IPS-18a (cell line): ENCODE results near the gene HGD.
A peak's percentile ranks its signal among the peaks of the same experiment; 100 is the strongest.
"Not testable (repeated sequence)": the region's sequence is repeated elsewhere in the genome, so short reads cannot be mapped to it uniquely, and the experiment has no call there.

Experiments used
- H3K27ac ChIP-seq: one replicate; pipeline ENCODE4 v1.5.1; 2013; ENCODE audit warnings: low read length
- H3K27me3 ChIP-seq: one replicate; pipeline ENCODE4 v1.6.1; 2013; ENCODE audit warnings: mild to moderate bottlenecking, low read length; ENCODE audit not compliant: control insufficient read depth, insufficient read depth
- H3K36me3 ChIP-seq: one replicate; pipeline ENCODE4 v1.6.1; 2013; ENCODE audit warnings: low read depth, low read length; ENCODE audit not compliant: control insufficient read depth
- H3K4me1 ChIP-seq: one replicate; pipeline ENCODE4 v1.6.1; 2013; ENCODE audit warnings: low read depth, low read length; ENCODE audit not compliant: control insufficient read depth
- H3K4me3 ChIP-seq: one replicate; pipeline ENCODE4 v1.5.1; 2013; ENCODE audit warnings: low read length
- H3K9ac ChIP-seq: one replicate; pipeline ENCODE4 v1.6.1; 2013; ENCODE audit warnings: mild to moderate bottlenecking, low read length, moderate library complexity
- H3K9me3 ChIP-seq: one replicate; pipeline ENCODE4 v1.6.1; 2013; ENCODE audit warnings: low read depth, low read length; ENCODE audit not compliant: control insufficient read depth

The HGD gene, protein sequence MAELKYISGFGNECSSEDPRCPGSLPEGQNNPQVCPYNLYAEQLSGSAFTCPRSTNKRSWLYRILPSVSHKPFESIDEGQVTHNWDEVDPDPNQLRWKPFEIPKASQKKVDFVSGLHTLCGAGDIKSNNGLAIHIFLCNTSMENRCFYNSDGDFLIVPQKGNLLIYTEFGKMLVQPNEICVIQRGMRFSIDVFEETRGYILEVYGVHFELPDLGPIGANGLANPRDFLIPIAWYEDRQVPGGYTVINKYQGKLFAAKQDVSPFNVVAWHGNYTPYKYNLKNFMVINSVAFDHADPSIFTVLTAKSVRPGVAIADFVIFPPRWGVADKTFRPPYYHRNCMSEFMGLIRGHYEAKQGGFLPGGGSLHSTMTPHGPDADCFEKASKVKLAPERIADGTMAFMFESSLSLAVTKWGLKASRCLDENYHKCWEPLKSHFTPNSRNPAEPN

DNA sequence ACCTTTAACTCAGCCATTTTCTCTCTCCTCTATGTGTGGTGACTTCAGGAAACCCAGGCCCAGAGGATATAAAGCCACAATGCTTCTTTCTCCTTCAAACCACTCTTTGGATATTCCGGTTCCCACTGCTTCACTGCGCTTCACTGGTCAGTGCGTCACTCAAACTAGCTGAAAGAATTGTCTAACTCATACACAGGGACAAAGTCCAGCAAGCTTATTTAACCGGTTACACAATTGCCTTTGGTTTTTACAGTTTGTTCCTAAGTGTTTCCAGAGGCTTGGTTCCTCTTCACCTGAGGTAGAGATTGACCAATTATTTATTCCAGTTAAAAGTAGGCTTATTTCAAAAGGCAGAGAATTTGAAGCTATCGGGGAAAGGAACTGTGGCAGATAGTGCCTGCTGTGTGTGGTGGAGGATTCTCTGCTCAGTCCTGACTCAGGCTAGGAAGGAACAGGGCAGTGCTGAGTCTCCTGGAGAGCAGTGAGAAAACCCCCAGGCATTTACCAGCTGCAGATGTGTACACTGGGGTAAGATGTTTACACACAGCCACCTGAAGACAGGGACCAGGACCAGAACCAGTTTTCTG, at the start of gene HGD:
Gene HGD, minus strand, starts transcription at position 145 of the 587 bp plus-strand sequence. Its CDS starts 128 bp downstream, at position 17.
- Histone ChIP-seq H3K9ac (no peak within 1 kb of the TSS), H3K27ac (peak within 1 kb of the TSS; percentile 58)

GRCh38 chr3:120730576-120731542, 48.8 kb upstream of the HGD start:
- Histone ChIP-seq H3K9ac (no peak overlapping the region), H3K36me3 (peaks cover 4% of the 10 kb centered on the region), H3K27me3 (no peaks in the 10 kb centered on the region), H3K4me1 (peaks cover 12% of the 10 kb centered on the region), H3K4me3 (peak overlapping the region; percentile 8), H3K27ac (no peak overlapping the region), H3K9me3 (no peaks in the 10 kb centered on the region)

More for the DNA sequence above, at the start of gene HGD:
- Histone ChIP-seq H3K4me3 (no peak within 1 kb of the TSS), H3K36me3 (no peaks in the 10 kb centered on the region), H3K27me3 (no peaks in the 10 kb centered on the region), H3K4me1 (peaks cover 46% of the 10 kb centered on the region), H3K9me3 (no peaks in the 10 kb centered on the region)

DNA sequence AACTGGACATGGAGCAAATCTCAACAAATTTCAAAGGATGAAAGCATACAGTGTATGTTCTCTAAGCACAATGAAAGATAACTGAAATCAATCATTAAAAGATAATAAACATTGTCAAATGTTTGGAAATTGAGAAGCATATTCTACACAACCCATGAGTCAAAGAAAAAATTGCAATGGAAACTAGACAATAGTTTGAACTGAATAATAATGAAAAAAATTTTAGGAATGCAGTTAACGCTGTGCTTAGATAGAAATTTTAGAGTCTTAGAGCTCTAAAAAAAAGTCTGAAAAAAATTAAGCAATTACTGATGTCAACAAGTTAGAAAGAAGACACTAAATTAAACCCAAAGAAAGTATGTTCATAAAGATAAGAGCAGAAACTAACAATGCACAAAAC, 44.8 kb upstream of the HGD start:
- Histone ChIP-seq H3K9me3 (no peaks in the 10 kb centered on the region), H3K4me3 (no peak overlapping the region), H3K36me3 (peaks cover 4% of the 10 kb centered on the region), H3K27me3 (no peaks in the 10 kb centered on the region), H3K4me1 (peaks cover 12% of the 10 kb centered on the region), H3K9ac (no peak overlapping the region), H3K27ac (no peak overlapping the region)

DNA sequence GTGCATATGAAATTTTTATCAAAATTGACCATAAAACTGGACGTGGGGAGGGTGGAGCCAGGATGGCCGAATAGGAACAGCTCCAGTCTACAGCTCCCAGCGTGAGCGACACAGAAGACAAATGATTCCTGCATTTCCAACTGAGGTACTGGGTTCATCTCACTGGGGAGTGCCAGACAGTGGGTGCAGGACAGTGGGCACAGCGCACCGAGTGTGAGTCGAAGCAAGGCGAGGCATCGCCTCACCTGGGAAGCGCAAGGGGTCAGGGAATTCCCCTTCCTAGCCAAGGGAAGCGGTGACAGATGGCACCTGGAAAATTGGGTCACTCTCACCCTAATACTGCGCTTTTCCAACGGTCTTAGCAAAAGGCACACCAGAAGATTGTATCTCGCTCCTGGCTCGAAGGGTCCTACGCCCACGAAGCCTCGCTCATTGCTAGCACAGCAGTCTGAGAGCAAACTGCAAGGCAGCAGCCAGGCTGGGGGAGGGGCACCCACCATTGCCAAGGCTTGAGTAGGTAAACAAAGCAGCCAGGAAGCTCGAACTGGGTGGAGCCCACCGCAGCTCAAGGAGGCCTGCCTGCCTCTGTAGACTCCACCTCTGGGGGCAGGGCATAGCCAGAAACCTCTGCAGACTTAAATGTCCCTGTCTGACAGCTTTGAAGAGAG, 37.3 kb upstream of the HGD start:
- H3K4me1 ChIP-seq, H3K27me3 ChIP-seq, H3K36me3 ChIP-seq, H3K9me3 ChIP-seq: not testable (repeated sequence)
- Histone ChIP-seq H3K27ac (peak overlapping the region; percentile 54), H3K9ac (peak overlapping the region; percentile 54), H3K4me3 (peak overlapping the region; percentile 50)

DNA sequence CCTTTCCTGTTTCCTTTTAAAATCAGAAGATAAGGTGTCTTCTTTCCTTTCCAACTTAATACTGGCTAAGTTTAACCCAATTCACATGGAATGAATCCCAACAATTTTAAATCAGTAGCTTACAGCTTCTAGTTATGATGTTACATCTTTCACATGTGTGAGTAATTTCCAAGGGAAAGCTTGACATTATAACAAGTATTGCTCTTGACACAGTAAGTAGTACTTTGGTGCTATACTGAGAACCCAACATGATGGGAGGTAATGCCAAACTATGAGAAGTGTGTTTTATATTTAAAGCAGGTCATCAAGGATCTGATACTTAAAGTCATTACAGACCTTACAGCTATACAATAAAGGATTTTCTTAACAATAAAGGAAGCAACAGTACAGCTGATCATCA, 31.2 kb upstream of the HGD start:
- Histone ChIP-seq H3K9ac (no peak overlapping the region), H3K27ac (no peak overlapping the region), H3K9me3 (no peaks in the 10 kb centered on the region), H3K4me1 (no peaks in the 10 kb centered on the region), H3K27me3 (no peaks in the 10 kb centered on the region), H3K4me3 (no peak overlapping the region), H3K36me3 (no peaks in the 10 kb centered on the region)

DNA sequence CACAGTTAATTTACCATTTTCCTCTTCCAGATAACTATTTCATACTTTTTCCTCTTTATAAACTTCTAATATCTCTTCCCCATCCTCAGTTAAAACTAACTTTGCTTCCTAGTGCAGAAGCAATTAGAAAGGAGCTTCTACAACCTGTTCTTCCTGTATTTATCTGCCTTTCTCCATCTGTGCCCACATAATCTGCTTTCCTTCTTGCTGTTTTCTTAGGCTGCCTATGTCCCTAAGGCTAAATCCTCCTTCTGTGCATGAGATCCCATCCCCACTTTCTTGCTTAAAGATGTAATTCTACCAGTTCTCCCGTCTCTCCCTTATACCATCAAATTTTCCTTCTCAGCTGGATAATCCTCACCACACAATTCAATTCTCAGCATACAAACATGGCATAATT, 28.3 kb upstream of the HGD start:
- H3K27me3 ChIP-seq = no peaks in the 10 kb centered on the region
- H3K36me3 ChIP-seq = no peaks in the 10 kb centered on the region
- H3K9me3 ChIP-seq = no peaks in the 10 kb centered on the region
- H3K9ac ChIP-seq = no peak overlapping the region
- no peak overlapping the region for H3K4me3 ChIP-seq
- no peak overlapping the region for H3K27ac ChIP-seq
- no peaks in the 10 kb centered on the region for H3K4me1 ChIP-seq

DNA sequence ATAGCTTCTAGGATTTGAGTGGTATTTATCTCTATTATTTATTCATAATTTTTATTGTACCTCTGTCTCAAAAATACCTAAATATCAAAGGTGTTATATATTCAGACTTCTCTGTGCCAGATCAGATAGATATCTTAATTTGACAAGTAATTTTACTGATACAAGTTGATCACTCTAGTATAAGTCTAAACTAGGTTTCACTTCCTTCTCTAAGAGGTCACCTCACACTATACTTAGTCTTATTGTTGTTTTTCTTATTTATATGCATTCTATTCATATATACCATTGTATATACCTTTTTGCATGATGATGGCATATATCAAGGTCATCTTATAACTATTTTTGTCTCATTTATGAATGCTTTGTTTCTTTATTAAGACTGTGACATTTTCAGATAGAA, 26.4 kb upstream of the HGD start:
- Histone ChIP-seq H3K9me3 (no peaks in the 10 kb centered on the region), H3K9ac (no peak overlapping the region), H3K36me3 (peaks cover 5% of the 10 kb centered on the region), H3K27me3 (no peaks in the 10 kb centered on the region), H3K4me1 (no peaks in the 10 kb centered on the region), H3K27ac (no peak overlapping the region), H3K4me3 (no peak overlapping the region)

DNA sequence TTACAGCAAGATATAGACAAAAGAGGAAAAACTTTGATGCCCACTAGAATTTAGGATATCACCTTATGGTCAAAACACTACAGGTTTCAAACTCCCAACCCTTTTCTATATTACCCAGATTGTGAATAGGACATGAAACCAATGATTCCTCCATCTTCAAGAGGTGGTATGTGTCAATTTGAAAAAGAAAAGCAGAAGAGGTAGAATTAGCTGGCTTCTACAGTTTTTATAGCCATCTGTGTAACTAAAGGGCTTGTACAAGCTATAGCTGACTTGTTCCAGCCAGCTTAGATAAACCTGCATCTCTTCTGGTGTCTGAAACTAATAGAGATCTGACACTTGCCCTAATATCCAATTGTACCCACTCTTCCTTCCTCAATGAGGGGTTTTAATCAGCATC, 24.9 kb upstream of the HGD start:
- Histone ChIP-seq H3K9me3 (no peaks in the 10 kb centered on the region), H3K27me3 (no peaks in the 10 kb centered on the region), H3K36me3 (peaks cover 5% of the 10 kb centered on the region), H3K9ac (no peak overlapping the region), H3K4me3 (no peak overlapping the region), H3K27ac (no peak overlapping the region), H3K4me1 (no peaks in the 10 kb centered on the region)

GRCh38 chr3:120705884-120706582, 24.0 kb upstream of the HGD start:
- Histone ChIP-seq H3K9ac (no peak overlapping the region), H3K36me3 (peaks cover 5% of the 10 kb centered on the region), H3K27me3 (no peaks in the 10 kb centered on the region), H3K4me3 (no peak overlapping the region), H3K27ac (no peak overlapping the region), H3K9me3 (no peaks in the 10 kb centered on the region), H3K4me1 (no peaks in the 10 kb centered on the region)

DNA sequence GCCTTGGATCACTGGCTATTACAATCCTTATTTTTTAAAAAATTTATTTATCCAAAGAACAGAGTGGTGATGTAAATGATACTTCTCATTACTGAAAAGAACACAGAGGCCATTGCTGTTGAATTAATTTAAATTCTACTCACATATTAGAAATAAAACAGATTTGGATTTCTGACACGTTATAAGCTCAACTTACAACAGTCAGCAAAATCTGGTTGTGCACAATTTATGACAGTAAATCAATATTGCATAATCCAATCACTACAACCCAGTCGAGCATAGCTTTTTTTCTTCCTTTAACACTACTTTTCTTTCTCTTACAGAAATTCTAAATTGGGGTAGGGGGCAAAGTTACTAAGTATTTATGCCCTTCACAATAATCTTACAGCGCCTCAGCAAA, 17.3 kb upstream of the HGD start:
- no peak overlapping the region for H3K27ac ChIP-seq
- H3K27me3 ChIP-seq = no peaks in the 10 kb centered on the region
- no peak overlapping the region for H3K4me3 ChIP-seq
- no peak overlapping the region for H3K9ac ChIP-seq
- H3K9me3 ChIP-seq = no peaks in the 10 kb centered on the region
- peaks cover 17% of the 10 kb centered on the region for H3K4me1 ChIP-seq
- peaks cover 5% of the 10 kb centered on the region for H3K36me3 ChIP-seq
